Heart left ventricle (tissue), 13 donors: ENCODE data around the gene WDR5B.

Source experiments
- POLR2A ChIP-seq, 2 donors: fragments of 450-650 bp; IDR thresholded peaks; one replicate each; pipeline ENCODE4 v1.6.1; 2017; ENCODE audit warnings: antibody characterized with exemption in 2 of 2, mild to moderate bottlenecking in 2 of 2, moderate library complexity in 2 of 2
- TF ChIP-seq, protein P1 (sequence below), 12 donors: fragments of 200-600 bp; sonication (generic) in 4 of 12; IDR thresholded peaks; one replicate each; pipeline versions ENCODE4 v1.5.0 to v1.8.0; 2018 to 2022; ENCODE audit warnings: antibody characterized with exemption in 12 of 12, mild to moderate bottlenecking in 5 of 12
- donor health status: ischemic (EF 13 %, LVEDD 7.1; RV severe dilation, severe dysfunction).
- donor health status: DM: no; HTN: yes; CAD: no.
- donor health status: DM: no; HTN: no; CAD: no.
- donor health status: ischemic (EF 25% LVEDD 6.9; RV normal size, moderate dysfunction).
- donor health status: ischemic (EF 25% LVEDD 5.7; RV mildly dilated, moderate dysfunction).
- donor health status: ischemic (EF 35%, LVEDD 5.7; RV mildly dilated, moderate dysfunction).
- donor health status: nonischemic (EF 11% LVEDD 7.7; RV severe dilation, severe dysfunction).
- donor health status: DM: yes; HTN: yes; CAD: no.
- donor health status: PGD.
- donor health status: ischemic (EF 29% LVEDD 5.4; RV normal size, mild dysfunction).
- donor health status: nonischemic (EF 23%, LVEDD 6.1; RV moderate dilation, normal function).

DNA sequence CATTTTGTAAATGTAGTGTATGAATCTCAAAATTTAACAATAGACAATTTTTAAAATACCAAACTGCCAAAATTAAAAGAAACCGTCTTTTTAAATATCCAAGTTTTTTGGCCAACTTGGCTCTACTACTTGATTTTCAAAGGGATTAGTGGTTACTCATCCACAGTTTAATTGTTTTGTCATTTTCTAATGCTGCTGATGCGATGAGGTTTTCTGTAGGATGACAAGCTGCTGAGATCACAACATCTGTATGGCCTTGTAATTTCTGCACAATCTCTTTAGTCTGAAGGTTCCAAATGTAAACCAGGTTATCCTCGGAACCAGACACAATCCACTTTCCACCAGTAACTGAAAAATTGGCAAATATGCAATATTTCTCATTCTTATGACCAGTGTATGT lies 1.5 kb downstream of the WDR5B start:
- TF ChIP-seq, protein P1, sequence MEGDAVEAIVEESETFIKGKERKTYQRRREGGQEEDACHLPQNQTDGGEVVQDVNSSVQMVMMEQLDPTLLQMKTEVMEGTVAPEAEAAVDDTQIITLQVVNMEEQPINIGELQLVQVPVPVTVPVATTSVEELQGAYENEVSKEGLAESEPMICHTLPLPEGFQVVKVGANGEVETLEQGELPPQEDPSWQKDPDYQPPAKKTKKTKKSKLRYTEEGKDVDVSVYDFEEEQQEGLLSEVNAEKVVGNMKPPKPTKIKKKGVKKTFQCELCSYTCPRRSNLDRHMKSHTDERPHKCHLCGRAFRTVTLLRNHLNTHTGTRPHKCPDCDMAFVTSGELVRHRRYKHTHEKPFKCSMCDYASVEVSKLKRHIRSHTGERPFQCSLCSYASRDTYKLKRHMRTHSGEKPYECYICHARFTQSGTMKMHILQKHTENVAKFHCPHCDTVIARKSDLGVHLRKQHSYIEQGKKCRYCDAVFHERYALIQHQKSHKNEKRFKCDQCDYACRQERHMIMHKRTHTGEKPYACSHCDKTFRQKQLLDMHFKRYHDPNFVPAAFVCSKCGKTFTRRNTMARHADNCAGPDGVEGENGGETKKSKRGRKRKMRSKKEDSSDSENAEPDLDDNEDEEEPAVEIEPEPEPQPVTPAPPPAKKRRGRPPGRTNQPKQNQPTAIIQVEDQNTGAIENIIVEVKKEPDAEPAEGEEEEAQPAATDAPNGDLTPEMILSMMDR (IDR thresholded peaks at IDR 0.05), result no peak
- TF ChIP-seq POLR2A (IDR thresholded peaks at IDR 0.05), result no peak
